H1 (cell line): ENCODE results near the gene EN2. TPM values are rescaled to one million over a fixed set of nuclear protein-coding genes. Genes with fewer than 3 reads are reported as not detected.

Source experiments
- CTCF ChIA-PET: fragments of 300-600 bp; sonication (Branson Sonifier 250); formaldehyde crosslinking; loops from one replicate; lab custom pipeline; 2021; ENCODE audit not compliant: partially characterized antibody; lab: Charles Lee
- POLR2A ChIA-PET: fragments of 300-600 bp; sonication (Branson Sonifier 250); formaldehyde crosslinking; loops from one replicate; lab custom pipeline; 2021; ENCODE audit warnings: inconsistent platforms; ENCODE audit not compliant: partially characterized antibody; lab: Charles Lee
- DNase-seq, 2 experiments: peaks; one replicate each; pipeline versions ENCODE4 v3.0.0 to v3.0.0-alpha.2; 2010 to 2022; ENCODE audit warnings: low spot score in 2 of 2, low read depth in 1 of 2, mixed read lengths in 1 of 2
- FAIRE-seq: peaks from 2 replicates; lab custom pipeline; 2011; peaks lifted over from hg19 to GRCh38; lab: Jason Lieb, UNC
- H2AFZ ChIP-seq: 2 replicates; pipeline ENCODE4 v1.8.1; 2012; ENCODE audit warnings: low read length, inconsistent platforms
- H2AK5ac ChIP-seq: 2 replicates; pipeline ENCODE4 v1.6.1; 2013; ENCODE audit warnings: low read depth, low read length
- H2BK120ac ChIP-seq: replicated peaks from 2 replicates; pipeline ENCODE3; 2013; ENCODE audit warnings: low read depth, low read length, inconsistent platforms
- H2BK12ac ChIP-seq: 2 replicates; pipeline ENCODE4 v1.6.1; 2013; ENCODE audit warnings: low read depth, low read length
- H2BK15ac ChIP-seq: 2 replicates; pipeline ENCODE4 v1.6.1; 2013; ENCODE audit warnings: low read length
- H2BK20ac ChIP-seq: 2 replicates; pipeline ENCODE4 v1.6.1; 2013; ENCODE audit warnings: low read length
- H2BK5ac ChIP-seq: 2 replicates; pipeline ENCODE4 v1.6.1; 2013; ENCODE audit warnings: low read depth, low read length
- H3K14ac ChIP-seq: 2 replicates; pipeline ENCODE4 v1.6.1; 2013; ENCODE audit warnings: inconsistent platforms; ENCODE audit not compliant: insufficient read length
- H3K18ac ChIP-seq: 2 replicates; pipeline ENCODE4 v1.6.1; 2013; ENCODE audit warnings: low read length; ENCODE audit errors: extremely low read depth
- H3K23ac ChIP-seq: 2 replicates; pipeline ENCODE4 v1.6.1; 2013; ENCODE audit warnings: inconsistent platforms; ENCODE audit not compliant: insufficient read length
- H3K23me2 ChIP-seq: 2 replicates; pipeline ENCODE4 v1.6.1; 2013; ENCODE audit warnings: low read depth, low read length
- H3K27ac ChIP-seq: 2 replicates; pipeline ENCODE4 v1.6.1; 2011; ENCODE audit warnings: low read depth, low read length, inconsistent platforms
- H3K27me3 ChIP-seq, 4 experiments: replicated peaks in 1 of 4; 1 replicate in 1 of 4; 2 replicates in 3 of 4; pipeline versions ENCODE4 v1.6.1 to v1.8.1; 2011 to 2013; ENCODE audit warnings: low read length in 3 of 4, mild to moderate bottlenecking in 3 of 4, inconsistent platforms in 2 of 4, mixed read lengths in 2 of 4, moderate library complexity in 1 of 4; ENCODE audit not compliant: control insufficient read depth in 3 of 4, insufficient read depth in 3 of 4; ENCODE audit errors: extremely low read depth in 1 of 4
- H3K36me3 ChIP-seq, 4 experiments: 2 replicates each; pipeline versions ENCODE4 v1.6.1 to v1.8.1; 2011 to 2013; ENCODE audit warnings: mild to moderate bottlenecking in 4 of 4, low read length in 3 of 4, moderate library complexity in 2 of 4, control low read depth in 1 of 4, inconsistent platforms in 1 of 4; ENCODE audit not compliant: insufficient read depth in 4 of 4, control insufficient read depth in 2 of 4
- H3K4ac ChIP-seq: replicated peaks from 2 replicates; pipeline ENCODE3; 2013; ENCODE audit warnings: low read length, low read depth, mixed read lengths, inconsistent platforms; ENCODE audit not compliant: insufficient read length
- H3K4me1 ChIP-seq, 4 experiments: replicated peaks in 1 of 4; 1 replicate in 1 of 4; 2 replicates in 3 of 4; pipeline versions ENCODE4 v1.6.1 to v1.8.1; 2011 to 2013; ENCODE audit warnings: low read length in 3 of 4, inconsistent platforms in 2 of 4, mixed read lengths in 1 of 4; ENCODE audit not compliant: insufficient read depth in 4 of 4, control insufficient read depth in 3 of 4
- H3K4me2 ChIP-seq, 2 experiments: 2 replicates each; pipeline versions ENCODE4 v1.6.1 to v1.8.1; 2011 to 2013; ENCODE audit warnings: low read depth in 2 of 2, low read length in 2 of 2, control low read depth in 1 of 2, inconsistent platforms in 1 of 2, mild to moderate bottlenecking in 1 of 2; ENCODE audit not compliant: insufficient read depth in 1 of 2
- H3K4me3 ChIP-seq, 4 experiments: fragments of 200-600, 300-600 bp in 1 of 4; sonication (generic), shearing (Covaris generic), sonication (Bioruptor Twin) in 1 of 4; 2 replicates each; pipeline versions ENCODE4 v1.5.1 to v1.8.1; 2011 to 2016; ENCODE audit warnings: low read length in 4 of 4, low read depth in 3 of 4, control low read depth in 2 of 4, inconsistent platforms in 2 of 4, mild to moderate bottlenecking in 2 of 4, mixed read lengths in 1 of 4, moderate library complexity in 1 of 4; ENCODE audit not compliant: insufficient read depth in 2 of 4; ENCODE audit errors: extremely low read depth in 1 of 4
- H3K56ac ChIP-seq: replicated peaks from 2 replicates; pipeline ENCODE3; 2013; ENCODE audit warnings: low read depth, mild to moderate bottlenecking, mixed read lengths, low read length, inconsistent platforms; ENCODE audit not compliant: insufficient read length
- H3K79me1 ChIP-seq: 2 replicates; pipeline ENCODE4 v1.6.1; 2013; ENCODE audit warnings: low read depth, low read length, control low read depth
- H3K79me2 ChIP-seq, 2 experiments: 2 replicates each; pipeline versions ENCODE4 v1.6.1 to v1.8.1; 2012 to 2013; ENCODE audit warnings: low read length in 2 of 2, mild to moderate bottlenecking in 2 of 2, inconsistent platforms in 1 of 2; ENCODE audit not compliant: insufficient read depth in 2 of 2, control insufficient read depth in 1 of 2
- H3K9ac ChIP-seq, 4 experiments: replicated peaks in 1 of 4; 1 replicate in 1 of 4; 2 replicates in 3 of 4; pipeline versions ENCODE4 v1.6.1 to v1.8.1; 2011 to 2013; ENCODE audit warnings: low read depth in 3 of 4, low read length in 3 of 4, control low read depth in 2 of 4, mild to moderate bottlenecking in 2 of 4, moderate library complexity in 2 of 4, inconsistent platforms in 1 of 4; ENCODE audit errors: extremely low read depth in 1 of 4
- H3K9me3 ChIP-seq, 2 experiments: 2 replicates each; pipeline versions ENCODE4 v1.6.1 to v1.8.1; 2012 to 2013; ENCODE audit warnings: mild to moderate bottlenecking in 2 of 2, moderate library complexity in 2 of 2, control low read depth in 1 of 2, inconsistent platforms in 1 of 2, low read depth in 1 of 2, low read length in 1 of 2, mixed read lengths in 1 of 2; ENCODE audit not compliant: insufficient read depth in 2 of 2
- H4K20me1 ChIP-seq, 2 experiments: replicated peaks in 1 of 2; 2 replicates each; pipeline versions ENCODE3 to v1.8.1; 2011 to 2013; ENCODE audit warnings: inconsistent platforms in 2 of 2, low read length in 2 of 2, mild to moderate bottlenecking in 1 of 2; ENCODE audit not compliant: insufficient read depth in 2 of 2, control insufficient read depth in 1 of 2
- H4K5ac ChIP-seq: 2 replicates; pipeline ENCODE4 v1.6.1; 2013; ENCODE audit warnings: low read length, low read depth, mixed read lengths, inconsistent platforms; ENCODE audit not compliant: insufficient read length
- H4K8ac ChIP-seq: 2 replicates; pipeline ENCODE4 v1.8.0; 2013; ENCODE audit warnings: mild to moderate bottlenecking, moderate library complexity, low read length, inconsistent platforms; ENCODE audit not compliant: insufficient read depth; ENCODE audit errors: extremely low read depth
- H4K91ac ChIP-seq: replicated peaks from 2 replicates; pipeline ENCODE3; 2013; ENCODE audit warnings: low read length, mixed read lengths, inconsistent platforms; ENCODE audit not compliant: insufficient read length
- CEBPB ChIP-seq: IDR thresholded peaks from 2 replicates; pipeline ENCODE4 v1.6.1; 2012; ENCODE audit warnings: low read depth, low read length
- E2F6 ChIP-seq: IDR thresholded peaks from 2 replicates; pipeline ENCODE4 v1.6.1; 2012; ENCODE audit warnings: inconsistent platforms
- EGR1 ChIP-seq: IDR thresholded peaks from 2 replicates; pipeline ENCODE4 v1.6.1; 2011; ENCODE audit warnings: low read depth, low read length, borderline replicate concordance
- EP300 ChIP-seq, 2 experiments: IDR thresholded peaks; 1 replicate in 1 of 2; 2 replicates in 1 of 2; pipeline ENCODE4 v1.6.1; 2011 to 2012; ENCODE audit warnings: low read depth in 2 of 2, low read length in 2 of 2, mild to moderate bottlenecking in 2 of 2, borderline replicate concordance in 1 of 2, inconsistent platforms in 1 of 2, moderate library complexity in 1 of 2
- GTF2F1 ChIP-seq: IDR thresholded peaks from 2 replicates; pipeline ENCODE4 v1.6.1; 2012; ENCODE audit warnings: low read depth, low read length, improper control_type of control experiment, borderline replicate concordance
- HDAC2 ChIP-seq, 2 experiments: fragments of 300-600 bp in 1 of 2; sonication (generic) in 1 of 2; IDR thresholded peaks; 2 replicates each; pipeline ENCODE4 v1.6.1; 2011 to 2012; ENCODE audit warnings: low read depth in 2 of 2, low read length in 2 of 2, mild to moderate bottlenecking in 2 of 2, moderate library complexity in 2 of 2, borderline replicate concordance in 1 of 2, inconsistent platforms in 1 of 2
- NANOG ChIP-seq: IDR thresholded peaks from 2 replicates; pipeline ENCODE4 v1.6.1; 2011; ENCODE audit warnings: low read length, low read depth, mild to moderate bottlenecking, inconsistent platforms; ENCODE audit not compliant: insufficient read depth, poor library complexity, severe bottlenecking
- NRF1 ChIP-seq: IDR thresholded peaks from 2 replicates; pipeline ENCODE4 v1.6.1; 2011; ENCODE audit warnings: mild to moderate bottlenecking, low read depth, low read length, improper control_type of control experiment
- RFX5 ChIP-seq: IDR thresholded peaks from 2 replicates; pipeline ENCODE4 v1.6.1; 2011; ENCODE audit warnings: low read depth, low read length, improper control_type of control experiment, borderline replicate concordance
- SIRT6 ChIP-seq: IDR thresholded peaks from one replicate; pipeline ENCODE4 v1.7.1; 2012; ENCODE audit warnings: low read length, inconsistent platforms
- SP4 ChIP-seq: IDR thresholded peaks from 2 replicates; pipeline ENCODE4 v1.6.1; 2012; ENCODE audit warnings: low read length, inconsistent platforms
- ZNF274 ChIP-seq: IDR thresholded peaks from 2 replicates; pipeline ENCODE4 v1.7.0; 2012; ENCODE audit warnings: low read length, borderline replicate concordance; ENCODE audit errors: extremely low read depth
- WGBS, 2 experiments: shearing (Covaris generic) in 1 of 2; methylation state at CpG; one replicate each; pipeline versions ENCODE4 v1.1.6 to v1.1.7; 2013 to 2015; ENCODE audit warnings: low lambda C conversion rate in 2 of 2, mixed read lengths in 2 of 2, inconsistent platforms in 1 of 2, low coverage in 1 of 2, missing lambda C conversion rate in 1 of 2; ENCODE audit not compliant: insufficient replicate concordance in 2 of 2, insufficient coverage in 1 of 2, insufficient read length in 1 of 2; ENCODE audit errors: extremely low coverage in 1 of 2, missing lambda C conversion rate in 1 of 2; 5-methylcytosine and 5-hydroxymethylcytosine counted together
- polyA plus RNA-seq, 7 experiments: library from polyadenylated mRNA; depleted of rRNA in 3 of 7; stranded (reverse) in 5 of 7; unstranded in 2 of 7; fragments of >200 nt in 5 of 7; fragments of 200-250 nt in 2 of 7; gene quantifications; 1 replicate in 5 of 7; 2 replicates in 1 of 7; 4 replicates in 1 of 7; pipeline versions ENCODE4 v1.2.1 to v1.2.3, GENCODE V29; 2011 to 2013; ENCODE audit warnings: missing spikeins in 2 of 7, mixed read lengths in 2 of 7
- total RNA-seq: library from RNA; stranded (reverse); fragmentation: NEBNext Ultra II Directional; extraction: Animal tissue kit (Norgen Biotek cat#: 25700); gene quantifications from 2 replicates; pipeline ENCODE4 v1.2.1, GENCODE V29; 2021

The EN2 gene
- total and polyA plus RNA-seq, 2 of the 8 experiments (the other 6 are each of a cell fraction or from before 2014, with no cell fraction given), result not detected

GRCh38 chr7:155411718-155412415, 46.1 kb upstream of the EN2 start:
- 93 to 100% methylated on average over 3 to 17 of the region's 17 CpGs for WGBS, 2 experiments
- CTCF ChIA-PET, result interaction anchor here (1.0 to 3.6 kb wide), 11 partner anchors 10 to 323 kb away, joined by 3 to 18 read pairs (median 5); no protein-coding TSS in a partner anchor
- no peak for DNase-seq
- Histone ChIP-seq H3K23ac (no peak overlapping the region), H3K27ac (no peak overlapping the region), H3K36me3 (no peaks in the 10 kb centered on the region), H3K23me2 (peaks cover 12% of the 10 kb centered on the region; the same call in 1 of the 2 replicates), H2BK5ac (no peak overlapping the region), H3K9ac (no peak overlapping the region), H3K56ac (no peak overlapping the region), H4K91ac (no peak overlapping the region), H3K79me2 (no peaks in the 10 kb centered on the region), H3K18ac (no peak overlapping the region), H2BK15ac (no peak overlapping the region), H2BK120ac (no peak overlapping the region), H2AFZ (no peak overlapping the region), H3K4ac (no peak overlapping the region), H4K8ac (no peak overlapping the region), H3K14ac (no peak overlapping the region), H4K20me1 (peaks cover 5 to 10% of the 10 kb centered on the region in 2 experiments), H3K9me3 (no peaks in the 10 kb centered on the region), H2BK12ac (no peak overlapping the region), H2BK20ac (no peak overlapping the region), H4K5ac (no peak overlapping the region), H3K27me3 (peaks cover 0 to 4% (median 1%) of the 10 kb centered on the region in 4 experiments; a peak in 4 of 7 replicates), H2AK5ac (no peak overlapping the region), H3K4me2 (no peak overlapping the region), H3K4me3 (no peak overlapping the region), H3K79me1 (no peaks in the 10 kb centered on the region), H3K4me1 (peaks cover 0 to 11% (median 5%) of the 10 kb centered on the region in 4 experiments; a peak in 6 of 7 replicates)
- POLR2A ChIA-PET, result no interaction called here
- no peak for FAIRE-seq
- no peak for TF ChIP-seq NRF1
- TF ChIP-seq EGR1, result no peak
- TF ChIP-seq GTF2F1, result no peak
- no peak for TF ChIP-seq HDAC2 (IDR thresholded peaks at IDR 0.05; ENCODE audit: borderline replicate concordance in 1 of 2, low read depth in 2 of 2, low read length in 2 of 2)
- no peak for TF ChIP-seq SP4
- TF ChIP-seq SIRT6, result no peak
- TF ChIP-seq E2F6, result no peak
- no peak for TF ChIP-seq EP300 (IDR thresholded peaks at IDR 0.05; ENCODE audit: borderline replicate concordance in 1 of 2, low read depth in 2 of 2, low read length in 2 of 2)
- TF ChIP-seq RFX5, result no peak
- TF ChIP-seq NANOG, result no peak
- TF ChIP-seq CEBPB, result no peak
- no peak for TF ChIP-seq ZNF274
